ENCODE measurements around the gene PGBD1. TPM values are rescaled to one million over a fixed set of nuclear protein-coding genes. Genes with fewer than 3 reads are reported as not detected.
A peak's percentile ranks its signal among the peaks of the same experiment; 100 is the strongest.

Gene PGBD1
- total RNA-seq, 1 experiment from 2014 or later: 11.6 TPM

DNA sequence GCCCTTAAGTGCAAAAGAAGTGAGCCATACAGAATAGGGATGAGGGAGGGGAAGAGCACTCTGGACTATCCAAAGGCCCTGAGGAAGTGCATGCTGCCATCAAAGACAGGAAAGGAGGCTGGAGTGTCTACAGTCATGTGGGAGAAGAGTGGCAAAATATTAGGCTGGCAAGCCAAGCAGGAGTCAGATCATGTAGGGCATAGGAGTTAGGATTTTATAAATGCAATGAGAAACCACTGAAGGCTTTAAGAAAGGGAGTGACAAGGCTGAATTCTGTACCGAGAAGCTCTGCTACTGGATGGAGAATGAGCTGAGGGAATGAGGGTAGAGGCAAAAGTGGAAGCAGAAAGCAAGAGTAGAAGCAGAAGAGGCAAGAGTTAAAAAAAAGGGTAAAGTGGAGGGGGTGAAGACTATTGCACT lies 52.2 kb downstream of the PGBD1 start:
- BruUV-seq (replicated peaks): no TSS peak
- POLR2A ChIA-PET (ENCODE audit: low non-redundant PET): no interaction called here
- CTCF ChIA-PET: interaction anchor here (0.6 kb wide), 1 partner anchor 50 kb away, joined by 3 read pairs; no protein-coding TSS in a partner anchor
- Histone ChIP-seq H3K4me3 (ENCODE audit: low read depth, low read length, poor library complexity, severe bottlenecking) (no peak overlapping the region), H3K9me3 (ENCODE audit: low read depth, low read length, poor library complexity, severe bottlenecking) (no peaks in the 10 kb centered on the region), H3K4me1 (ENCODE audit: insufficient read depth, low read length, poor library complexity, severe bottlenecking) (no peaks in the 10 kb centered on the region), H3K36me3 (ENCODE audit: insufficient read depth, low read length, poor library complexity, severe bottlenecking) (no peaks in the 10 kb centered on the region), H3K27ac (ENCODE audit: low read depth, low read length, poor library complexity, severe bottlenecking) (no peak overlapping the region), H3K27me3 (replicated peaks; ENCODE audit: insufficient read depth, low read depth, low read length, poor library complexity) (no peaks in the 10 kb centered on the region)
- DNase-seq (ENCODE audit: low spot score): no peak
- intact Hi-C loops (cut with micrococcal nuclease; ENCODE audit: unreplicated experiment): no loop called here
- no peak for TF ChIP-seq EZH2 (IDR thresholded peaks at IDR 0.05; ENCODE audit: borderline replicate concordance, low read depth, low read length, poor library complexity, severe bottlenecking)
- TF ChIP-seq, protein P1, sequence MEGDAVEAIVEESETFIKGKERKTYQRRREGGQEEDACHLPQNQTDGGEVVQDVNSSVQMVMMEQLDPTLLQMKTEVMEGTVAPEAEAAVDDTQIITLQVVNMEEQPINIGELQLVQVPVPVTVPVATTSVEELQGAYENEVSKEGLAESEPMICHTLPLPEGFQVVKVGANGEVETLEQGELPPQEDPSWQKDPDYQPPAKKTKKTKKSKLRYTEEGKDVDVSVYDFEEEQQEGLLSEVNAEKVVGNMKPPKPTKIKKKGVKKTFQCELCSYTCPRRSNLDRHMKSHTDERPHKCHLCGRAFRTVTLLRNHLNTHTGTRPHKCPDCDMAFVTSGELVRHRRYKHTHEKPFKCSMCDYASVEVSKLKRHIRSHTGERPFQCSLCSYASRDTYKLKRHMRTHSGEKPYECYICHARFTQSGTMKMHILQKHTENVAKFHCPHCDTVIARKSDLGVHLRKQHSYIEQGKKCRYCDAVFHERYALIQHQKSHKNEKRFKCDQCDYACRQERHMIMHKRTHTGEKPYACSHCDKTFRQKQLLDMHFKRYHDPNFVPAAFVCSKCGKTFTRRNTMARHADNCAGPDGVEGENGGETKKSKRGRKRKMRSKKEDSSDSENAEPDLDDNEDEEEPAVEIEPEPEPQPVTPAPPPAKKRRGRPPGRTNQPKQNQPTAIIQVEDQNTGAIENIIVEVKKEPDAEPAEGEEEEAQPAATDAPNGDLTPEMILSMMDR (conservative IDR thresholded peaks at IDR 0.05; ENCODE audit: low read depth, low read length): no peak

DNA sequence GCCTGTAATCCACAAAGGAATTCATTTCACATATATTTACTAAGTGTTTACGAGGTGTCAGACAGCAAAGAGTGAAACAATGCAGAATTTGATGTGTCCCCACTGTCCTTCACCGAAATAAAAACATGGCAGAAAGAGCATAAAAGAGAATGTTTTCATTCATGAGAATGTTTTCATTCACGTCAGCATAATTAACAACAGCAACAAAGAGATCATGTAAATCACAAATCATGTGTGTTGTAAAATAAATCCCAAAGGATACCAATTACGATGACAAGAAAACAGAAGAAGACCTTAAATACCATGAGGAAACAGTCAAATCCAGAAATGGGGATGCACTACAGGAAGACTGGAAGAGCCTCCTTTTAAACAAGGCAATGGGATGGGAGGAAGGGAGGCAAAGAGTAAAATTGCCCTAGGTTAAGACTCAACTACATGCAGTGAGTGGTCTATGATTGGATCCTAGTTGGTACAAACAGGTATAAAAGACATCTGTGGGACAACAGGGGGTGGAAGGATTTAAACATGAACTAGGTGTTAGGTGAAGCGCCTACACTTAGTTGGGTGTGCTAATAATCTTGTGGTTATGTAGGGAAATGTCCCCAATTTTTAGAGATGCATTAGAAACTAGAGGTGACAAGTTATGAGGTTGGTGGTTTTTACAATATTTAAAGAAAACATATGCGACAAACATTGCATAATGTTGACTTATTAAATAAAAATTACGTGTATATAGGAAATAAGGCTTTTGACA lies 53.1 kb downstream of the PGBD1 start:
- intact Hi-C loops (cut with micrococcal nuclease; ENCODE audit: unreplicated experiment): loop anchor here (5.0 kb wide), 1 partner anchor 197 kb away; no protein-coding TSS in a partner anchor
- no peaks in the 10 kb centered on the region for H3K27me3 ChIP-seq (replicated peaks; ENCODE audit: insufficient read depth, low read depth, low read length, poor library complexity)
- no peak overlapping the region for H3K4me3 ChIP-seq (ENCODE audit: low read depth, low read length, poor library complexity, severe bottlenecking)
- no peaks in the 10 kb centered on the region for H3K36me3 ChIP-seq (ENCODE audit: insufficient read depth, low read length, poor library complexity, severe bottlenecking)
- CTCF ChIA-PET: no interaction called here
- no TSS peak for BruUV-seq (replicated peaks)
- no peaks in the 10 kb centered on the region for H3K9me3 ChIP-seq (ENCODE audit: low read depth, low read length, poor library complexity, severe bottlenecking)
- TF ChIP-seq EZH2 (IDR thresholded peaks at IDR 0.05; ENCODE audit: borderline replicate concordance, low read depth, low read length, poor library complexity, severe bottlenecking): no peak
- TF ChIP-seq, protein P1 (conservative IDR thresholded peaks at IDR 0.05; ENCODE audit: low read depth, low read length): no peak
- H3K27ac ChIP-seq (ENCODE audit: low read depth, low read length, poor library complexity, severe bottlenecking): no peak overlapping the region
- no peaks in the 10 kb centered on the region for H3K4me1 ChIP-seq (ENCODE audit: insufficient read depth, low read length, poor library complexity, severe bottlenecking)
- POLR2A ChIA-PET (ENCODE audit: low non-redundant PET): no interaction called here
- DNase-seq (ENCODE audit: low spot score): no peak

DNA sequence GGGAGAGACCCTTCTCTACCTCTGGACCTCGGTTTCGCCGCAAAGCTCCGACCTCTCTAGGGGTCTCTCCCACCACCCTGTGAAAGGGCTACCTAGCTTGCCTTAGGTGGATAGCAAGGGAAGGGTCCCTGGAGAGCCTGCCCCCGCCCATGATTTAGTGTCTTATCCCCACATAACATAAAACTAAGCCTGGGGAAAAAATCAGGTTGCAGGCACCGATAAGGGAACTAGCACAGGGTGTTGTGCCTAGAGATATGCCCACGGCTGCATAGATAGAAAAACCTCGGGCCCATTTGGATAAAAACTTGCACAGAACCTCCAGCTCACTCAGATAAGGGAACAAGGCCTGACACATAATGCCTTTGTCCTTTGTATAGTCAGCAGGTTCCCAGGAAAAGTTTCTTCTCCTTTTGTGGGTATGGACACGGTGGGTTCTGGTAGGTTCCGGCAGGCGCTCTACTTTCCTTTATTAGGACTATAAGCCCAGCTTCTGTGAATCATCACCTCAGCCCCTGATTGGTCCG lies 53.7 kb downstream of the PGBD1 start:
- H3K36me3 ChIP-seq (ENCODE audit: insufficient read depth, low read length, poor library complexity, severe bottlenecking): no peaks in the 10 kb centered on the region
- POLR2A ChIA-PET (ENCODE audit: low non-redundant PET): interaction anchor here (1.1 kb wide), 1 partner anchor 54 kb away, joined by 3 read pairs; the partner anchor contains the start of gene PGBD1
- TF ChIP-seq, protein P1 (conservative IDR thresholded peaks at IDR 0.05; ENCODE audit: low read depth, low read length): no peak
- TF ChIP-seq EZH2 (IDR thresholded peaks at IDR 0.05; ENCODE audit: borderline replicate concordance, low read depth, low read length, poor library complexity, severe bottlenecking): no peak
- peak overlapping the region; percentile 97 for H3K27ac ChIP-seq (ENCODE audit: low read depth, low read length, poor library complexity, severe bottlenecking)
- no peaks in the 10 kb centered on the region for H3K4me1 ChIP-seq (ENCODE audit: insufficient read depth, low read length, poor library complexity, severe bottlenecking)
- BruUV-seq (replicated peaks): TSS peak; percentile 71
- H3K4me3 ChIP-seq (ENCODE audit: low read depth, low read length, poor library complexity, severe bottlenecking): peak overlapping the region; percentile 55
- CTCF ChIA-PET: interaction anchor here (1.0 kb wide), 1 partner anchor 21 kb away, joined by 7 read pairs; no protein-coding TSS in a partner anchor
- H3K9me3 ChIP-seq (ENCODE audit: low read depth, low read length, poor library complexity, severe bottlenecking): no peaks in the 10 kb centered on the region
- intact Hi-C loops (cut with micrococcal nuclease; ENCODE audit: unreplicated experiment): loop anchor here (5.0 kb wide), 1 partner anchor 198 kb away; no protein-coding TSS in a partner anchor
- no peak for DNase-seq (ENCODE audit: low spot score)
- H3K27me3 ChIP-seq (replicated peaks; ENCODE audit: insufficient read depth, low read depth, low read length, poor library complexity): no peaks in the 10 kb centered on the region

Measured in A673 (cell line).